ENCODE data around the gene TOR1B.

Gene TOR1B

DNA sequence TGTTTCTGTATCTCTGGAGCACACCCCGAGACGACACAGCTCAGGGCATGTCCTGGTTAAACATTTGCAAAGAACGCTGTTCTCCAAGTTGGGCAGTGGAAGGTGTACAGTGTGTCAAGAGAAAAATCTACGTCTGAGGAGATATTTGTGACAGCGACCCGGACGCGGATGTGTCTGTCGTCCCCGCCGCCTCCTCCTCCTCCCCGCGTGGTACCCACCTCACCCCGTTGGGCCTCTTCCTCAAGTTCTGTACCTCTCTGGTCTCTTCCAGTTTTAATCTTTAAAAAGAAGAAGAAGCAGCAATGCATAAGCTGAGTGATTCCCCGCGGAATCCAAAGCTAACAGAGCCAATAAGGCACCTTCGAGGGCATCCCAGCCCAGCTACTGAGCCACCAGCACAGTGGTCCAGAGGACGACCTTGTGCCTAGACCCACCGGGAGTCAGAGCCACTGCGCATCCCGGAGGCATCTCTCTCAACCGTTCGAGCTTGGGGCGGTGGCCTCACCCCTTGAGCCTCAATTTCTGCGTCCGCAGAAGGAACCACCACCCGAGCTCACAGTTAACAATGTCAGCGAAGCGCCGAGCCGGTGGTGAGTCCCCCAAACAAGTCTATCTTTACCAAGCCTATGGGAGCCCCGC is 31.6 kb downstream of the TOR1B start:
- in situ Hi-C loops (cut with MboI; ENCODE audit: low pct_unique_long_range_greater_than_20kb, low sequenced_read_pairs), result no loop called here
- no peak for DNase-seq

DNA sequence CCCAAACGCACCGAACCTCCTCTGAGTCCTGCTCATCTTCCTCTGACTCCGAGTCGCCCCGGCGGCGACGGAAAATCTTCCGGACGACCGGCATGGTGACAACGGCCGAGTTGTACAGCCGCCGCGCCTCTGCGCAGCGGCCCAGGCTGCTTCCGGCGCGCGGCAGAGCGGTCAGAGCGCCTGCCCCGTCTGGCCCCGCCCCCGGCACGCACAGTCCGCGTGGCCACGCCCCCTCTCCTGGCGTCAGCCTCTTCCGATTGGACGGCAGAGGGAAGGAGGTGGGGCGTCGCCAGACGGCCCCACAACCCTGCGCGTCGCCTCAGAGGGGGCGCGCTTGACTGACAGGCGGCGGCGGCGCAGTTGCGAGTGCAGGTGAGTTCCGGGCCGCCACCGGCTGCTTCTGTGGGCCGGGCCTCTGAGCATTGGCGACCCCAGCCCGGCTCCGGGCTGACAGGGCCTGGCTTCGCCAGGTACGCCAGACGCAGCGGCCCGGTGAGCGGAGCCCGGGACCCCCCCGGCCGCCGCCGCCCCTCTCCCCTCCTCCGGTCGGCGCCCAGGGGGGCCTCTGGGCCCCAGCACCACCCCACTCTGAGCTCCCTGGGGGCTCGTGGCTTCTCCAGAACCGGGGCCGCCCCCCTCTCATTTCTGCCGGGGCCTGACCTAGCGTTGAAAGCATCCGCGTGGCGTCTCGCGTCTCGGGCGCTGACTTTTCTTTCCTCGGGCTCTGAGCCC is 32.3 kb downstream of the TOR1B start, which contains the start of the genes C9orf78 and USP20:
Gene C9orf78 (minus strand): TSS at position 148 of the 732 bp plus-strand sequence. CDS start 54 bp downstream, at position 94.
Gene USP20 (plus strand): TSS at position 331 of the 732 bp plus-strand sequence. CDS start 17,098 bp downstream, outside the sequence.
- in situ Hi-C loops (cut with MboI; ENCODE audit: low pct_unique_long_range_greater_than_20kb, low sequenced_read_pairs), result no loop called here
- DNase-seq, result peak; percentile 93

DNA sequence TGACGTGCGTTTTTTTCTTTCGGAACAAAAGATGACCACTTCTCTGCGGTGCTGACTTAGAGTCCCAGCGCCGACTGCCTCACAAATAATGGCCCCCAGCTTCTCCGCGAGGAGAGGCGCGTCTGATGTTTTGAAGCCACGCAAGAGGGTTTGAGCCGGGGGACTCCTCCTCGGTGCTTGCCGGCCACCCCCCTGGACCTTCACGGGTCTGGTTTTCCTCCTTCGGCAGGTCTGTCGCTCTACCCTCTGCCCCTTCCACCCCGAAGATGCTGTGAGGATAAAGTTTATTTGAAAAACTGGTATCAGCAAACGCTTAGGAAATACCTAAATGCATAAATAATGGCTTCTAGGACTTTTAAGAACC is 32.9 kb downstream of the TOR1B start:
- DNase-seq, result no peak
- in situ Hi-C loops (cut with MboI; ENCODE audit: low pct_unique_long_range_greater_than_20kb, low sequenced_read_pairs), result no loop called here

DNA sequence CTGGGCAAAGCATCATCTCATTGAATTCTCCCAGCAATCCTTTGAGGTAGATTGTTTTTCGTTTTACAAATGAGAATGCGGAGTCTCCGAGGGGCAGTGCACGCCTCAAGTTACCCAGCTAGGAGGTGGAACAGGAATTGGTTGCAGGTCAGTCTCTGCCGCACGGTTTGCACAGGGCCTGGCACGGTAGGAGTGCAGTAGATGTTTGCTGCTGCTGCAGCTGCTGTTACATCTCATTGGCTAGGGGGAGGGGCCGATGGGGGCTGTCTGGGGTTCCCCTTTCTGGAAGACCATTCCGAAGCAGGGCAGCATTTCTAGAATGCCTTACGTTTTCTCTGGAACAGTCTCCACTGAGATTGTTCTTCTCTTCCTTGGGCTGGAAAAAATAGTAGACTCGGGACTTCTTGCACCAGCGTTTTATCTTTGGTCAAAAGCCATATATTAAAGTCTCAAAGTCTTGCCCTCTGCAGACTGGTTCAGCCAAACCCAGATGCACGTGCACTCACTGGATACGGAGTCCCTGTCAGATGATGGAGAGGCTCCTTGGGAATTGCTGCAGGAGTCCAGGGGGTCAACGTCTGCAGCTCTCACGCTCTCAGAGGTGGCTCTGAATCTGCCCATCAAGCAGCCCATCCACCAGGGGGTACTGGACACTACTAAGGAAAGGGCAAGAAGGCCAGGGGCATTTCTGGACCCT is 33.5 kb downstream of the TOR1B start:
- in situ Hi-C loops (cut with MboI; ENCODE audit: low pct_unique_long_range_greater_than_20kb, low sequenced_read_pairs), result no loop called here
- peak; percentile 48 for DNase-seq

DNA sequence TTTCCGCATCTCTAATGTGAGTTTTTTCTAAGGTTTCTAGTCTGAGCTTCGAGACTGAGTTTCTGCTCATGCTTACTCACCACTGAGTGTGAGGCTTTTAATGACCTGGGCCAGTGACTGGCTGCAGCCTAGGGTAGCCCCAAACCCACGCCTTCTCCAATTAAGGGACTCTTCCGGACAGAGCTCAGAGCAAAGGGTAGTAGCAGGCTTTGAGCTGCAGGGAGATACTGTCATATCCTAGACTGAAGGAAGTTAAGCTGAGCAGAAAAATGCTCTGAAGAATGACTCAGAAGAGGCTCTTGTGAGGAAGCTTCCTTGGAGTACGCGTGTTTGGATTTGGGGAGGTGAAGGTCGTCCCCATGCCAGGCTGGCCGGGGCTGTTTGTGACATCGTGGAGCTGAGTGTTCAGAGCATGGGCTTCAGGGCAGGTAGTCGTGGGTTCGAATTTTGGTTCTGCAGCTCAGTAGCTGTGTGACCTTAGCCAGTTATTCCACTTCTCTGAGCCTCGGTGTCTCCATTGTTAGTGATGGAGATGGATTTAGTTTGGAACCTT is 35.8 kb downstream of the TOR1B start:
- in situ Hi-C loops (cut with MboI; ENCODE audit: low pct_unique_long_range_greater_than_20kb, low sequenced_read_pairs), result no loop called here
- DNase-seq, result peak; percentile 31

DNA sequence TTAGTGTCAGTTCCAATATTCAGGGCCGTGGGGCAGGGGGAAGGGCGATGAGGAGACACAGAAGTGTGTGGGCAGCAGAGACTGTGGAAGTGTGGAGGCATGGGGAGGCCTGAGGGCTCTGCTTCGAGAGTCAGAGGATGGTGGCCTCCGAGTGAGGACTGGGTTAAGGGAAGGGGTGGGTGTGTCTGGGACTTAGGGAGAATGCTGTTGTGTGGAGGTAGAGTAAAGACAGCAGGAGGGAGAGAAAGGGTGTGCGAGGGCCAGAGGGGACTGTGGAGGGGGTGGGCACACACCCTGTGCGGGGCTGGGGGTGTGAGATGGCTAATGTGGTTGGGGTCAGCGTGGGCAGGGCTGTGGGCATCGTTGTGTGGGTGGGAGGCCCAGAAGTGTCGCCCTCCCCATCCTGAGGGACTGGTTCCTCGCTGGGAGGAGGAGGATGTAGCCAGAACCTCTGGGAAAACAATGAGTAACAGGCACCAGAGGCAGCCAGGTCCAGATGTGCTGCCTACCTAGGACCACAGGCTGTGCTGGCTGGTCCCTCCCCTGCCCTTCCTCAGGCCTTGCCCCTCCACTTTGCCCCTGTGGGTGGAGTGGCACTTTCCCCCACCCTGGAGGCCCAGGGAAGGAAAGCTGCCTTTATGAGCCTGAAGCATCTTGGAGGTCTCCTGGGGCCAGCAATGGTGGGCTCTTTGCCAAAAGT is 36.5 kb downstream of the TOR1B start:
- in situ Hi-C loops (cut with MboI; ENCODE audit: low pct_unique_long_range_greater_than_20kb, low sequenced_read_pairs), result no loop called here
- DNase-seq, result no peak

DNA sequence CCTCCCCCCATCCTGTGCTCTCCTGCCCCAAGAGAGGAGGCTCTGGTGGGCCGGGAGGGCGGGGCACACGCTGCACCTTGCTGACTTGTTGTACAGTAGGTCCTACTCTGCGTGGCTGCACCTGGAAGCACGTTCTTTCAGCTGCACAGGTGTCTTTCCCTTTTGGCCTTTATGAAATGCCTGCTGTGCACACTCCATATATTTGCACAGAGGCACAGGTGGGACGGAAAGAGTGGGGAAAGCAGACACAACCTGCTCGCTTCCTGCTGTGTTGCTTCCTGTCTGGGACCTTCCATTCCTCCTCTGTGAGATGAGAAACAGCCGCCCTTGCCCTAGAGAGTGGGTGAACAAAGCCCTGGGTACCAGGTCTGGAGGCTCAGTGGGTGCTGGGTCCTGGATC is 37.0 kb downstream of the TOR1B start:
- in situ Hi-C loops (cut with MboI; ENCODE audit: low pct_unique_long_range_greater_than_20kb, low sequenced_read_pairs), result no loop called here
- no peak for DNase-seq

DNA sequence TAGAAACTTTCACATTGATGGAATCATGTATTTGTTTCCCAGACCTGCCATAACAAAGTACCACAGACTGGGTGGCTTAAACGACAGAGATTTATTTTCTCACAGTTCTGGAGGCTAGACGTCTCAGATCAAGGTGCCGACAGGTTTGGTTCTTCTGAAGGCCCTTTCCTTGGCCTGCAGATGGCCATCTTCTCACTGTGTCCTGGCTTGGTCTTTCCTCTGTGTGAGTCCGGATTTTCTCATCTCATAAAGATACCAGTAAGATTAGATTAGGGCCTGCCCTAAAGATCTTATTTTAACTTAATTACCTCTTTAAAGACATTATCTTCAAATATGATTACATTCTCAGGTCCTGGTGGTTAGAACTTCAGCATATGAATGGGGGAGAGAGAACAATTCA is 38.1 kb downstream of the TOR1B start:
- in situ Hi-C loops (cut with MboI; ENCODE audit: low pct_unique_long_range_greater_than_20kb, low sequenced_read_pairs), result no loop called here
- no peak for DNase-seq

DNA sequence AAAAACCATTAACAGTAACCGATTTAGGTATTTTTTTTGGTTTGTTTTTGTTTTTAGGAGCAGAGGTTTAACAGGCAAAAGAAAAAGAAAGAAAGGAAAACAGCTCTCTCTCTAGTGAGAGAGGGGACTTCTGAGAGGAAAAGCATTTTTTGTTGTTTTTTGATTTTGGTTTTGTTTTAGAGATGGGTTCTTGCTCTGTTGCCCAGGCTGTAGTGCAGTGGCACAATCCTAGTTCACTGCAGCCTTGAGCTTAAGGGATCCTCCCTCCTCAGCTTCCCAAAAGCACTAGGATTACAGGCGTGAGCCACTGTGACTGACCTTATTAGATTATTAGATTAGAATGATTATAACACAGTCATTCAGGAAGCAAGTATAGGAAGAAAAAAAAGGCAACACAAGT is 42.4 kb downstream of the TOR1B start:
- in situ Hi-C loops (cut with MboI; ENCODE audit: low pct_unique_long_range_greater_than_20kb, low sequenced_read_pairs), result no loop called here
- DNase-seq, result no peak

DNA sequence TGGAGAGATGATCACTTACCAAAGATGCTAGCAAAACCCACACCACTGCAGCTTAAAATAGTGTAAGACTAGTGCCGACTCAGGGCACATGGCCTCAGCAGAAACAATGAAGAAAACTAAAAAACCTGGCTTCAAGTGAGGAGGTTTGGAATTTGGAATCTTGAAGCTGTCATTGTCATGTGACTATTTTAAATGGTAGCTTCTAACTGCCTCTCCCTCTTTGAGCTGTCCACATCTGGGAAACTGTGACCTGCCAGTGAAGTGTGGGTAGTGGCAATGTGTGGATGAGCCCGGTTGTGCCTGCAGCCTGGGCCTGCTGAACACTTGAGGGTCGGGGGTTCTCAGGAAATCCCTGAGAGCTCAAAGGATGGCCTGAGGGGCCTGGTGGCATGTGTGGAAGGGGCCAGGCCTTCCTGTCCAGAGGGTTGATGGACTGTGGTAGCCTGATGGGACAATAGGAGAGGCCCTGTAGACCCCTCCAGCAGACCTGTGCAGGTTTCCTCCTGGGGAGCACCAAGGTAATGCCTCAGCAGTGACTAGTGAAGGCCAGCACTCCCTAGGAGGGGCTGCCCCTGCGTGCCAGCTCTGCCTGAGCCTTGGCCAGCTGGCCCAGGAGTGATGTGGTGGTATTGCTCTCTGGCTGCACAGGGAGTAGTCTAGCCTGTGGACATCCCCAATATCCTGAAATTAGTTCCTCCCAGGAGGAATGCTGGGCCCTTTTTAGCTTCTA is 45.9 kb downstream of the TOR1B start:
- in situ Hi-C loops (cut with MboI; ENCODE audit: low pct_unique_long_range_greater_than_20kb, low sequenced_read_pairs), result no loop called here
- no peak for DNase-seq

DNA sequence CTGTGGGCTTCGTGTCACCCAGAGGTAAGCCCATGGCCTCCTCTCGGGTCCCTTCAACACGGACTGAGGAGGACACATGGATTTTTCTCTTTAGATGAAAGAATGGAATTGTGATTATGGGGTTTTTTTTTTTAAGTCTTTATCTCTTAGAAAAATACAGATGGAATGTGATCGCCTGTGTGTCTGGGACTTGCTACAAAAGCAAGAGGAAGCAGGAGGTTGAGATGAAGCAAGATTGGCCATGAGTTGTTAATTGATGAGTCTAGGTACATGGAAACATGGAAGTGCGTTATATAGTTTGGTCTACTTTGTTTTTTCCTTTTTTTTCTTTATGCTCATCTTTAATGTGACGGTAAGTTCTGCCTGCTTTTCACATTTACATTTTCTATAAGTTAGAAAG is 46.9 kb downstream of the TOR1B start:
- DNase-seq, result no peak

DNA sequence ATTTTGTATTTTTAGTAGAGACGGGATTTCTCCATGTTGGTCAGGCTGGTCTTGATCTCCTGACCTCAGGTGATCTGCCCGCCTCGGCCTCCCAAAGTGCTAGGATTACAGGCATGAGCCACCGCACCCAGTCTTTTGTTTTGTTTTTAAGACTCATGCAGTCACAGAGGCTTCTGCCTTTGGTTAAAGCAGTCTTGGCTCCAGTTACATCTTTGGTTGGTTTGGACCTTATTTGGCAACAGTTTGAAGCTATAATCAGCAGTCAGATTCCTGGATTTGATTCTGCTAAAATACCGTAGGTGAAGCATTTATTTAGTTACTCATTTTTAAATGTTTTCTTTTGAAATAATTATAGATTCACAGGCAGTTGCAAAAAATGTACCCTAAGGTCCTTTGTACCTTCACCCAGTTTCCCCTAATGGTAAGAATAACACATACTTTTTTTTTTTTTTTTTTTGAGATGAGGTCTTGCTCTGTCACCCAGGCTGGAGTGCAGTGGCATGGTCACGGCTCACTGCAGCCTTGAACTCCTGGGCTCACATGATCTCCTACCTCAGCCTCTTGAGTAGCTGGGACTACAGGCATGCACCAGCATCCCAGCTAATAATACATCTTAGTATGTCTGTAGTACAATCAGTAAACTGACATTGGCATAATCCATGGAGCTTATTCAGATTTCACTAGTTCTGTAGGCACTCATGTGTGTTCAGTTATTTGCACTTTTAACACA is 48.0 kb downstream of the TOR1B start:
- in situ Hi-C loops (cut with MboI; ENCODE audit: low pct_unique_long_range_greater_than_20kb, low sequenced_read_pairs), result no loop called here
- no peak for DNase-seq

More for the DNA sequence above, 46.9 kb downstream of the TOR1B start:
- in situ Hi-C loops (cut with MboI; ENCODE audit: low pct_unique_long_range_greater_than_20kb, low sequenced_read_pairs), result no loop called here

DNA sequence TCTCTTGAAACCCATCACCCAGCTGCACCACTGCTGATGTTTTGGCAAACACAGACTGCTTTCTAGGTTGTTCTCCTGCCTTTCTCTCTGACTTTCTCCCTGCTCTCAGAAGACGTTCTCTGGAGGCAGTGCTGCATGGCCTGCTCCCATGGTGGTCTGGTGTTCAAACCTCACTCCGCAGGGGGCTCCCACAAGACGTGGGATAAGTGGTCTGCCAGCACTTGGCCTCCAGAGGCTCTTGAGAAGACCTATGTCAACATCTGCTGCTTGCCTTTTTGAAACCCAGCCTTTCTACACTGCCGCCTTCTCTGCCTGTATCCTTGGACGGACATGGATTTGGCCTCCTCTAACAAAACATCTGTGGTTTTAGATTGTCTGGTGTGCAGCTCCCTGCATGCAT is 48.8 kb downstream of the TOR1B start:
- in situ Hi-C loops (cut with MboI; ENCODE audit: low pct_unique_long_range_greater_than_20kb, low sequenced_read_pairs), result no loop called here
- no peak for DNase-seq

DNA sequence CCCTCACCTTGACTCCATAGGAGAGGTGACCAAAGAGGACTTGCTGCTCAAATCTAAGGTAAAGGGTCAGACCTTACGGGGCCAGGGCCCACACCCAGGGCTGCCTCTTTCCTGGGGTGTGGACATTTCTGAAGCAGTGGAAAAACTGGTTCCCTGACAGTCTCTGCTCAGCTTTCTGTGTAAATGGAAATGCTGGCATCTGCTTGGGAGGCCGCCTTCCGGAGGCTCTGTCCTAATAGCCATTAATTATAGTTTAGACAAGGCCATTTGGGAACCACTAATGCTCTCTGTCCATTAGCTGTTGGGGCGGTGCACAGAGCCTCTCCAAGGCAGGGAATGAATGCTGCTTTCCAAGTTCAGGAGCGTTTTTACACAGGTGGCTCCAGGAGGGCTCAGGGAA is 49.6 kb downstream of the TOR1B start:
- DNase-seq, result no peak
- in situ Hi-C loops (cut with MboI; ENCODE audit: low pct_unique_long_range_greater_than_20kb, low sequenced_read_pairs), result no loop called here

DNA sequence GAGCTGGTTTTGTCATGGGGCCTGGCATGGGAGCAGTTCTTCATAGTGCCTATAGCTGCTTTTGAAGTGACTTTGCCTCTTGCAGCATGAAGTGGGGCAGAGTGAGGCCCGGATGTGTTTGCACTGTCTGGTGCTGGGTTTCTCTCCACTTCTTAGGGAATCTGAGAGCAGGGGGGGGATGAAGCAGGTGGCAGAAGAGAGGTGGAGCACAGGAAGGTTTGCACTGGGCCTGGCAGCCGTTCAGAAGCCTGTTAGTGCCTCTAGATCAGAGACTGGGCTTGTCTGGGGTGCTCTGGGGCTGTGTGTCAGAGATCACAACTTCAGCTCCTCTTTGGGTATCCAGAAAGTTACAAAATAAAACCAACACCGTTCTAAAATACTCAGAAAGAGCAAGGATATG is 50.6 kb downstream of the TOR1B start:
- DNase-seq, result no peak
- in situ Hi-C loops (cut with MboI; ENCODE audit: low pct_unique_long_range_greater_than_20kb, low sequenced_read_pairs), result no loop called here

DNA sequence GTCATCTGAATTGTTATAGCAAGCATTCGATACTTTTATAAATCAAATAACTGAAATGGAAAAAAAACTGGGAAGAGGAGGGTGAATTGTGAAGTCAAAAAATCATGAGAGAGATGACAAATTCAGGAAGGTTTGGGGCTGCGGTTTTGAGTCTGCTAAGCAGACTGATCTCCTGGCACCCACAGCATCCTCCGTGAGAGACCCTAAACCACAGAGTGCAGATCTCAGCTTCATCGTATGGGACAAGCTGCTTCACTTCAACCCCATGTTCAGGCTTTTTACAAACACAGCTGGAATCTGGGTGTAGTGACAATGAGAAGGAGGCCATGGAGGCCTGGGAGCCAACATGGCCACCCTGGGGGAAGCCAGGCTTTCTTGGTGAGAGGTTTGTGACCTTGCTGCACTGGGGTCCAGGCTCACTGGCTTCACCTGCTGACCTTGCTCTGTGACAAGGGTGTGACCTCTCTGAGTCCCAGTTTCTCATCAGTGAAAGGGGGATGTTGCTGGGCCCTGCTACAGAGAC is 51.7 kb downstream of the TOR1B start:
- in situ Hi-C loops (cut with MboI; ENCODE audit: low pct_unique_long_range_greater_than_20kb, low sequenced_read_pairs), result no loop called here
- no peak for DNase-seq

DNA sequence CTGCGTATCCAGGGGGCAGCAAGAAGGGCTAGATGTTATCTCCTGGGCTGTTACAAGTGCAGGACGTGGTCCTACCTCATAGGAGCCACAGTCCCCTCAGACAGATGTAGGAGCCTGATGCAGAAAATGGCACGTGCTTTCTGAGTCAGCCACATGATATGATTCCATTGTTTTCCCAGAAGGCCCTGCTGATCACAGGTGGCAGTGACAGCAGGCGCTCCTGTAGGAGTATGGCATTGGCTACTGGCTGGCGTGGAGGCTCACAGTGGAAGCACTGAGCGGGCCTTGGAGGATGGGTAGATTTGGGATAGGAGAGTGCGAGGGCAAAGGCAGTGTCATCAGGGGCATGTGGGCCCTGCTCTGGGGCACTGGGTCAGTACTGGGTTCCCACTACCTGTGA is 54.2 kb downstream of the TOR1B start:
- DNase-seq, result no peak
- in situ Hi-C loops (cut with MboI; ENCODE audit: low pct_unique_long_range_greater_than_20kb, low sequenced_read_pairs), result no loop called here

Measured in KBM-7 (cell line).